Osteoblast (primary cell): Measurements from ENCODE around the gene CIB2. TPM values are rescaled to one million over a fixed set of nuclear protein-coding genes. Genes with fewer than 3 reads are reported as not detected.

ENCODE experiments used
- DNase-seq: peaks from one replicate; pipeline ENCODE4 v3.0.0; 2011; ENCODE audit warnings: low spot score, mixed read lengths; ENCODE audit not compliant: insufficient read length; ENCODE audit errors: missing footprints
- H2AFZ ChIP-seq: 2 replicates; pipeline ENCODE4 v1.6.0; 2011; ENCODE audit warnings: mild to moderate bottlenecking, low read length
- H3K27ac ChIP-seq: 2 replicates; pipeline ENCODE4 v1.5.1; 2011; ENCODE audit warnings: mild to moderate bottlenecking, low read depth, low read length, moderate library complexity
- H3K27me3 ChIP-seq: 2 replicates; pipeline ENCODE4 v1.6.0; 2012; ENCODE audit warnings: mild to moderate bottlenecking, control low read depth, inconsistent platforms, low read length, moderate library complexity; ENCODE audit not compliant: insufficient read depth
- H3K36me3 ChIP-seq: 2 replicates; pipeline ENCODE4 v1.5.1; 2011; ENCODE audit warnings: mild to moderate bottlenecking, low read length, control low read depth, moderate library complexity; ENCODE audit not compliant: insufficient read depth
- H3K4me1 ChIP-seq: 2 replicates; pipeline ENCODE4 v1.5.1; 2011; ENCODE audit warnings: mild to moderate bottlenecking, low read length, control low read depth, moderate library complexity; ENCODE audit not compliant: insufficient read depth
- H3K4me2 ChIP-seq: 2 replicates; pipeline ENCODE4 v1.6.0; 2011; ENCODE audit warnings: mild to moderate bottlenecking, low read length; ENCODE audit not compliant: insufficient read depth
- H3K4me3 ChIP-seq: fragments of 200-600 bp; sonication (generic); 3 replicates; pipeline ENCODE4 v1.5.1; 2012; ENCODE audit warnings: mild to moderate bottlenecking, low read length, inconsistent platforms; ENCODE audit not compliant: insufficient read depth
- H3K79me2 ChIP-seq: 2 replicates; pipeline ENCODE4 v1.6.0; 2012; ENCODE audit warnings: mild to moderate bottlenecking, low read length, control low read depth, inconsistent platforms; ENCODE audit not compliant: insufficient read depth
- H3K9me3 ChIP-seq: 2 replicates; pipeline ENCODE4 v1.5.1; 2011; ENCODE audit warnings: low read depth, low read length, control low read depth
- H4K20me1 ChIP-seq: 2 replicates; pipeline ENCODE4 v1.6.0; 2012; ENCODE audit warnings: mild to moderate bottlenecking, low read length, control low read depth; ENCODE audit not compliant: insufficient read depth
- CTCF ChIP-seq: IDR thresholded peaks from 2 replicates; pipeline ENCODE4 v1.5.1; 2011; ENCODE audit warnings: mild to moderate bottlenecking, low read depth, low read length, moderate library complexity; ENCODE audit errors: extremely low read depth
- total RNA-seq: library from RNA; depleted of rRNA; stranded (reverse); fragments of >200 nt; gene quantifications from 2 replicates; pipeline ENCODE4 v1.2.3, GENCODE V29; 2012

Gene CIB2
- total RNA-seq, 1 donor: 2.2 TPM

- Histone ChIP-seq H3K9me3 (no peaks in the 10 kb centered on the region), H2AFZ (no peak overlapping the region), H3K27me3 (no peaks in the 10 kb centered on the region), H3K36me3 (peaks cover 50% of the 10 kb centered on the region), H3K79me2 (no peaks in the 10 kb centered on the region), H3K4me1 (no peaks in the 10 kb centered on the region), H3K4me3 (no peak overlapping the region), H3K4me2 (no peak overlapping the region), H4K20me1 (no peaks in the 10 kb centered on the region), H3K27ac (no peak overlapping the region)
- DNase-seq: no peak
- no peak for TF ChIP-seq CTCF
Measured at GRCh38 chr15:78170848-78171773, 39.9 kb upstream of the CIB2 start.

- Histone ChIP-seq H3K4me3 (no peak overlapping the region), H3K79me2 (no peaks in the 10 kb centered on the region), H3K36me3 (peaks cover 67% of the 10 kb centered on the region), H3K27me3 (no peaks in the 10 kb centered on the region), H3K27ac (no peak overlapping the region), H3K9me3 (no peaks in the 10 kb centered on the region), H4K20me1 (no peaks in the 10 kb centered on the region), H2AFZ (no peak overlapping the region), H3K4me1 (no peaks in the 10 kb centered on the region), H3K4me2 (no peak overlapping the region)
- DNase-seq: no peak
- TF ChIP-seq CTCF: no peak
Measured at GRCh38 chr15:78168608-78169007, 37.4 kb upstream of the CIB2 start.

GRCh38 chr15:78167227-78167888 is 36.1 kb upstream of the CIB2 start:
- no peaks in the 10 kb centered on the region for H3K4me1 ChIP-seq
- TF ChIP-seq CTCF: no peak
- no peaks in the 10 kb centered on the region for H3K9me3 ChIP-seq
- H3K27me3 ChIP-seq: no peaks in the 10 kb centered on the region
- H3K4me2 ChIP-seq: no peak overlapping the region
- H2AFZ ChIP-seq: no peak overlapping the region
- H4K20me1 ChIP-seq: no peaks in the 10 kb centered on the region
- H3K27ac ChIP-seq: no peak overlapping the region
- peaks cover 71% of the 10 kb centered on the region for H3K36me3 ChIP-seq
- DNase-seq: no peak
- H3K4me3 ChIP-seq: no peak overlapping the region
- H3K79me2 ChIP-seq: no peaks in the 10 kb centered on the region

GRCh38 chr15:78164010-78164409 is 32.8 kb upstream of the CIB2 start:
- Histone ChIP-seq H3K36me3 (peaks cover 62% of the 10 kb centered on the region), H3K27me3 (no peaks in the 10 kb centered on the region), H3K27ac (no peak overlapping the region), H4K20me1 (no peaks in the 10 kb centered on the region), H3K79me2 (no peaks in the 10 kb centered on the region), H3K4me2 (no peak overlapping the region), H3K4me1 (no peaks in the 10 kb centered on the region), H3K4me3 (no peak overlapping the region), H2AFZ (no peak overlapping the region), H3K9me3 (no peaks in the 10 kb centered on the region)
- DNase-seq: no peak
- TF ChIP-seq CTCF: no peak
